ENCODE measurements around the gene SMURF1.

Gene SMURF1

DNA sequence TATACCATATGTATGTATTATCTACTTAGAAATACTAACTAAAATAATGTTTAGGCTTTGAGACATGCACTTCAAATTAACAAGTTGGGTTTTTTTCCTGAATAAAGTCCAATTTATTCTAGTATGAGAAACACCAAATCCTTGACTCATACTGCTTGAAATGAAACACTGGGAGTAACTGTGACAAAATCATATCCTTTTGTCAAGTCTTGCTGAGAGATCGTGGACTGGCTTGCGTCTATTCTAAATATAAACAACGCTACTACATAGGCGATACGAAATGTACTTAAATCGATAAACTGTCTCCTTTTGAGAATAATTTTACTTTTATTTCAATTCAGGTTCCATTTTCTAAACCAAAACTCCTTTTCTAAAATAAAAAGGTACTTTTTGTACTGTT is 16.3 kb downstream of the SMURF1 start:
- H3K4me3 ChIP-seq (ENCODE audit: low read depth, low read length), result no peak overlapping the region
- no peak for DNase-seq (ENCODE audit: low read depth)
- no peak for TF ChIP-seq CTCF (IDR thresholded peaks at IDR 0.05; ENCODE audit: insufficient read depth, low read depth, low read length, missing control alignments)

DNA sequence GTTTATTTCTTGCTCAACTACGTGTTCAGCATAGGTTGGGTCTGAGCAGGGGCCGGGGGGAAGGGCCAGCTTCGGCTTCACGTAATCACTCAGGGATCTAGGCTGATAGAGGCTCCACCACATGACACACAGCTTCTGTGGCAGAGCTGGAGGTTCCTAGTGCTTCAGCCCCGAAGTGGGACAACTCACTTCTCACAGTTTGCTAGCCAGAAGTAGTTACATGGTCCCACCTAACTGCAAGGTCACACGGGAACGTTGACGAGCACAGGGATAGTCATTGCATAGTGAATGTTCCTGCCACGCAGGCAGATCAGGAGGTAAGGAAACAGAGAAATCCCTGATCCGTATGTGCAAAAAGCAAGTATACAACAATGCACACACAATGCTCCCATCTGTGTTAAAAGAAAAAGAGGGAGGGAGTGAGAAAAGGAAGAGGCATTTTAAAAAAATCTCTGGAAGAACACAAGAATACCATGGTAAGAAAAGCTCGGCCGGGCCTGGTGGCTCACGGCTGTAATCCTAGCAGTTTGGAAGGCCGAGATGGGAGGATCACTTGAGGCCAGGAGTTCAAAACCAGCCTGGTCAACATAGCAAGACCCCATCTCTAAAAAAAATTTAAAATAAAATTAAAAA is 16.9 kb downstream of the SMURF1 start:
- no peak overlapping the region for H3K4me3 ChIP-seq (ENCODE audit: low read depth, low read length)
- DNase-seq (ENCODE audit: low read depth), result no peak

DNA sequence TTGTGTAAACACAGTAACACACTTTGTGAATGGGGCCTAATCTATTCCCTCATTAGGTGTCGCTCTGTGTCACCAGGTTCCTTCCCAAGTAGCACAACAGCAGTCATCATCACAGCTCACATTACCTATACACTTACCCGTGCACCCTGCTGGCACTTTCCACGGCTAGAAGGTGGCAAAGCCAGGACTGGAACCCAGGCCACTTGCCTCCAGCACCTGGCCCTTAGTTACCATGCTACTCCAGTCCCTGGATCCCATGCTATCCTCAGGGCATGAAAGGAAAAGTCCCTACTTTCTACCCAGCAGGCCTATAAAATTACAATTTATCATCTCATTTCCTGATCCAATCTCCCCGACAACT is 18.4 kb downstream of the SMURF1 start:
- DNase-seq (ENCODE audit: low read depth), result no peak
- no peak overlapping the region for H3K4me3 ChIP-seq (ENCODE audit: low read depth, low read length)
- TF ChIP-seq CTCF (IDR thresholded peaks at IDR 0.05; ENCODE audit: insufficient read depth, low read depth, low read length, missing control alignments), result no peak

More for the DNA sequence above, 16.9 kb downstream of the SMURF1 start:
- no peak for TF ChIP-seq CTCF (IDR thresholded peaks at IDR 0.05; ENCODE audit: insufficient read depth, low read depth, low read length, missing control alignments)

DNA sequence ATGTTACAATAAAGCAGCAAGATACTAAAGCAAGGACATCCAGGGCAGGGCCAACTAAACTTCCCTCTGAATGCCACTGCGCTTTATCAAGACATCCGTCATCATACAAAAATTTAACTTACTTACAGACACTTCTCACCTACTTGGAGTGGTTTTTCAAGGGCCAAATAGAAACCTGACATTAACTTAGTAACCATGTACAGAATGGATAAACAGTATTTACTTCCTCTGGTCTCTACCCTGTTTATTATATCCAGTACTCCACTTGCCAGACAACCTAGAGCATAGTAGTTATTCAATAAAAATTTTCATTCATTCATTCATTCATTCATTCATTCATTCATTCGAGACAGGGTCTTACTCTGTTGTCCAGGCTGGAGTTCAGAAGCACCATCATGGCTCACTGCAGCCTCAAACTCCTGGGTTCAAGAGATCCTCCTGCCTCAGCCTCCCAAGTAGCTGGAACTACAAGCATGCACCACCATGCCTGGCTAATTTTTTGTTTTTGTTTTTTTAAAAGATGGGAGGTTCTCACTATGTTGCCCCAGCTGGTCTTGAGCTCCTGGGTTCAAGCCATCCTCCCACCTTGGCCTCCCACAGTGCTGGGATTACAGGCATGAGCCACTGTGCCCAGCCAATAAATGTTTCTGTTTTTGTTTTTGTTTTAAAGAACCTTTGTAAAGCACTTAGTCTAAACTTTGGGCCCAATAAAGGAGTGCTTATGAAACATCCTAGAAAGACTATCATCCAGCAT is 19.0 kb downstream of the SMURF1 start:
- no peak for TF ChIP-seq CTCF (IDR thresholded peaks at IDR 0.05; ENCODE audit: insufficient read depth, low read depth, low read length, missing control alignments)
- H3K4me3 ChIP-seq (ENCODE audit: low read depth, low read length), result no peak overlapping the region
- DNase-seq (ENCODE audit: low read depth), result no peak

DNA sequence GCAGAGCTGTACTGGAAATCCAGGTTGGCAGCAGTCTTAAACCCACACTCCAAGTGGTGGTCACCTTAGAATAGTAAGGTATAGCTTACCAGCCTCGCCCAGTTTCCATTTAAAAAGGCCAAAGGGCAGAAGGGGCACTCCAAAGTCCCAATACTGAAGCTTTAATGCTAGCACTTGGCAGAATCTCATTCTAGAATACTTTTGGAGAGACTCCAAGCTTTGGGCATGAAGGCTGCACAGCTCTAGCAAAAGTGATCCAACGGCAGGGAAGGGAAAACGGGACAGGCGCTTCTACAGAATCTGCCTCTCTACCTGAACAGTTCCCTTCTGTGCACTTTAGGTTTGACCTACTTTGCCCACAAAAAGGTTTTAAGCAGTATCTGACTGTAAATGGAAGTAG is 19.7 kb downstream of the SMURF1 start:
- H3K4me3 ChIP-seq (ENCODE audit: low read depth, low read length), result no peak overlapping the region
- no peak for TF ChIP-seq CTCF (IDR thresholded peaks at IDR 0.05; ENCODE audit: insufficient read depth, low read depth, low read length, missing control alignments)
- DNase-seq (ENCODE audit: low read depth), result no peak

GRCh38 chr7:99123571-99124033 is 20.3 kb downstream of the SMURF1 start:
- no peak overlapping the region for H3K4me3 ChIP-seq (ENCODE audit: low read depth, low read length)
- no peak for TF ChIP-seq CTCF (IDR thresholded peaks at IDR 0.05; ENCODE audit: insufficient read depth, low read depth, low read length, missing control alignments)
- DNase-seq (ENCODE audit: low read depth), result no peak

All from GM12865 (cell line).